SIG-M5 treated with dmso at 0.1 percent for 504 hours (cell line): ENCODE results near the gene CNPY1.

Experiments used
- DNase-seq: peaks from one replicate; lab custom pipeline; 2025; ENCODE audit not compliant: unreplicated experiment; lab: John Stamatoyannopoulos, UW

CNPY1 gene

GRCh38 chr7:155490697-155491628, 55.4 kb downstream of the CNPY1 start:
- no peak for DNase-seq

- DNase-seq: no peak
Measured at GRCh38 chr7:155489862-155490696, 56.3 kb downstream of the CNPY1 start.

- no peak for DNase-seq
Measured at GRCh38 chr7:155489158-155489840, 57.1 kb downstream of the CNPY1 start.

DNA sequence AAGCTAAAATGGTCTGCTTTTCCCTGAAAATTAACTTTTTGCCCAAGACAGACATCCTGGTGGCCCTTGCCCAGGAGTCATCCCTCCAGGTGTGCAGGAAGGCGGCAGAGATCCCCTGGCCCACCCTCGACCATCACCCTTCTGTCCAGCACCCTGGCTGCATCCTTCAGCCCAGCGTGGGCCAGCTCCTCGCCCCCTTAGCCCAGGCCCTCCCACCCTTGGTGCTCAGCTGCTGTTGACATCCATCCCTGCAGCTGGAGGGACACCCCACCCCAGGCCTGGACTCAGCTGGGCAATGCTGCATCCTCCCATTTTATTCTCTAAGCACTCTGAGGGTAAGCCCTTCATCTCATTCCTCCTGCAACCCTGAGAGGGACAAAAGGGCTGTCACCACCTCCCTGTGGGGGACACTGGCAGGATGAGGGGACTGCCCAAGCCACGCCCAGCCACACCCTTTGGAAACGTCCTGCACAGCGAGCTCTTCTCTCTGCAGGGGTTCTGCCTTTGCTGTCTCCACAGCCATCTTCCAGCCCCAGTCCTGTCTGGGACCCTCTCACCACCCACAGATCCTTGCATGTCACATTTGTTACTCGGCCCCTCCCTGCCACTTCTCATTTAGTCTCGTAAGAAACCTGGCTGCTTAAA, 57.8 kb downstream of the CNPY1 start:
- DNase-seq: no peak

- DNase-seq: no peak
Measured at GRCh38 chr7:155487509-155488482, 58.6 kb downstream of the CNPY1 start.

DNA sequence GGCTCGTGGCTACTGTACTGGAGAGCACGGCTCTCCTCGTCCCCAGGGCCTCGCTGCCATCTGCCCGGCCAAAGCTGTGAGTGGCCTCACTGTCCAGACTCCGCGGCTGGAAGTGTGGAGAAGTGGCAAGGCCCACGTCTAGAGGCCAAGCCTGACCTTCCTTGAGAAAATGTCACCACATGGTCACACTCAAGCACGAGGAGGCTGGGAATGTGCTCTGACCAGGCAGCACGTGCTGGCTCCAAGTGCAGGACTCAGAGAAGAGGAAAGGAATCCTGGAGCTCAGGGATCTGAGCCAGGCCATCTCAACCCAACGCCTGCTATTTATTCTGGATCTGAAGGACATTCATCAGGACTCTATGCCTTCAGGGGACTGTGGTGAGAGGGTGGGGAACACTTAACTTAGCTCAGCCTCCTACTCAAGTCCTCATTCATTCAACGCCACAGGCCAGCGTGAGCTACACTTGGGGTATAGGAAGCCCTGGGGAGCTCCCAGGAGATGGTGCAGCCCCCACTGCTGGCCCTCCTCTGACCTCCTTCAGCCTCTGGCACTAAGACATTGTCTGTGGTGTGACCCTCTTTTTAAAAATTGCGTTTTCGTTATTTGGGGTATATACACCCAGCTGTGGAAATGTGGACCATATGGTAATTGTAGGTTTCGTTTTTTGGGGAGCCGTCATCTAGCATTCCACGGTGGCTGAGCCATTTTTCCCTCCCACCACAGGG, 59.4 kb downstream of the CNPY1 start:
- no peak for DNase-seq

DNA sequence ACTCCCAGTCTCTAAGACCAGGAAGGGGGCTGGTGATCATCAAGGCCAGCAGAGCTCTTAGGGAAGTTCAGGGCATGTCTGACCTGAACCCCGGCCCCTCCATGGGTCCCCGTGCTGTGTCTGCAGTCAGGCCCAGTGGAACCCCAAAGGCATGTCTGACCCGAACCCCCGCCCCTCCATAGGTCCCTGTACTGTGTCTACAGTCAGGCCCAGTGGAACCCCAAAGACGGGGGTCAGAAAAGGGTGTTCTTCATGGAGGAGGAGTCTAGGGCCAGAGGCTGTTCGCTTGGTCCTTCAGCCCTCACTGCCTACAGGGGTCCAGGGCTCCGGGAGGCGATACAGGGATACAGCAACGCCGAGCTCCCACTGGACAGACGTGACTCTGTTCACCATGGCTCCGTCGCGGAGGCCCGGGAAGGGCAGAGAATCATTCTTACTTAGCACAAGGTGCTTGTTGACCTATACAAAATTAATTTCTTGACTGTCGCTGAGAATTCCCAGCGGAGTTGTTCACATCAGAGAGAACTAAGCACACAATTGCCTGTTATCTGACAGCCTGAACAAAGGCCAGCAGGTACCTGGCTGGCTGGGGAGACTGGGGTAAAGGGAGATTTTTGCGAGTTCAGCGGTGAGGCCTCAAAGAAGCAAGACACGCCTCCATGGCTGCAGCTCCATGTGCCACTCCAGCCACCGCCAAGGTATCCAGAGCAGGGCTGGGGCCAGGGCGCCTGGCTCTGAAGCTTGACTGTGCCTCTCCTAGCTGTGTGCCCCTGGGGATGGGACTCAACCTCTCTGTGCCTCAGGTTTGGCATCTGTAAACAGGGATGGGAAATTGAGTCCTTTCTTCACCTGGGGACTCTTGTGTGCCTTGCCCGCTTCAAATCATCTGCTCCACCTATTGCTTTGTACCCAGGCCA, 61.6 kb downstream of the CNPY1 start:
- DNase-seq: no peak

GRCh38 chr7:155483868-155484325, 62.5 kb downstream of the CNPY1 start:
- DNase-seq: no peak

- no peak for DNase-seq
Measured at GRCh38 chr7:155483245-155483644, 63.1 kb downstream of the CNPY1 start.

GRCh38 chr7:155482511-155483183, 63.7 kb downstream of the CNPY1 start:
- DNase-seq: no peak

DNA sequence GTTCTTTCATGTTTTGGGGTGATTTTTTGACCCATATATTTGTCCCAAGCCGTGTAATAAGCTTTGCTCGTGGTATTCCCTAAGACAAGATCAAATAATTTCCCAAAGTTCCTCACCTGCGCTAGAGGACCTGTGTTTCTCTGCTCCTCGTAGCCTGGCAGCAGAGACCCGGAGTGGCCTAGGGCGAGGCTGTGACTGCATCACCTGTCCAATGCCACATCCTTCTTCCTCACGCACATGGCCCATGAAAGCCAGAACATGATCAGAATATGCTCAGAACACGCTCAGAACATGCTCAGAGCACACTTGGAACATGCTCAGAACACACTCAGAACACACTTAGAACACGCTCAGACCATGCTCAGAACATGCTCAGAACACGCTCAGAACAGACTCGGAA, 64.6 kb downstream of the CNPY1 start:
- DNase-seq: no peak

GRCh38 chr7:155477476-155477875, 68.9 kb downstream of the CNPY1 start:
- DNase-seq: no peak

DNA sequence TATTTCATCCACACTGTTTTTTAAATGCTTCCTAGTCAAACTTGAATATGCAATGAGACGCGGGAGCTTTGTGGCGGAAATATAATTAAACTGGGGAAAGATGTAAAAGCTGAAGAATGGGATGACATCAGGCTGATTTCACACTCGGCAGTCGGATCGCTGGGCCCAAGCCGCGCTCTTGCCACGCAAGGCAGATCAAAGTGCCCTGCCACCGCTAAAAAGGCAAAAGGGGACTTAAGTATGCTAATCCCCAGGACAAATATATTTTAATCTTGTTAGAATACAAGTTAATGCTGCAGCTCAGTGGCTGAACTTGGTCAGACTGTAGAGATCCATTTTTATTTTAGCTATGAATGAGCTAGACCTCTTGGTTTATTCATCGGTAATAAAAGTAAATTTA, 74.6 kb downstream of the CNPY1 start:
- no peak for DNase-seq

DNA sequence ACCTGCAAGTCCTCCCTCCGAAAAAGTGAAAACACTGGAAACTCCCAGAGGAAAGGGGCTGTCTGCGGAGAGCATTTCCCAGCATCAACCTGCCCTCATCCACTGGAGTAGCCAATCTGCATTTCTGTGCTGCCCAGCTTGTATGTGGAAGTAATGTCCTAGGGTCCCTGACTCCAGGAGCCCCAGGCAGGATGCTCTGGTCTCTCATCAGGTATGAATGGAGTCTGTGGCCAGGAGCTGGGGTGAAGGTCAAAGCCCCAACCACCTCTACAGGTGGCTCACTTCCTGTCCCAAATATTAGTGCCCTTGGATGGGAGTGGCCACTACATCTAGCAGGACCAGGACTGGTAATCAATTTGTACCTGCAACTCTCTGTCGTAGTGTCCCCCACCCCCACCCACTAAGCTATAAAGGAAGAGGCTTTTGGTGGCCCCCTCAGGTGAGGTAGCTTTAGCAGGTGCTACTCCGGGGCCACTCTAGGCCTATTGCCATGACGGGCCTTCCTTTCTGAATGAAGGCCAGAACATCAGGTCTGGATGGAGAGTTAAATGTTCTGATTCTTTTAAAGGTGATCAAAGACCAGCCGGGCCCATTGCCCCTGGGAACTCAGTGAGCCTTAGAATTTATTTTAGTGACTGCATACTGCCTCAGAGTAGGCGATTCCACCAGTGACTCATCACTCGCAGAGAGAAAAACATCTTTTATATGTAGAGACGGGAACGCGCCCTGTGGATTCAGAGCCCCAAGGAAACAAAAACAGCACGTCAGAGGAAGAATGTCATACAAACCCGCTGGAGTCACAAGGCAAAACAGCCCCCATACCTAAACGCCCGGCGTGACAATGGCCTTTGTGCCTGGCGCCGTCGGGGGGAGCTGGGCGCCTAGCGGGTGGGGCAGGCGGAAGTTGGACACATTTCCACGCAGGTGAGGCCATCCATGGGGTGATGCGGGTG, 75.4 kb downstream of the CNPY1 start:
- DNase-seq: no peak

DNA sequence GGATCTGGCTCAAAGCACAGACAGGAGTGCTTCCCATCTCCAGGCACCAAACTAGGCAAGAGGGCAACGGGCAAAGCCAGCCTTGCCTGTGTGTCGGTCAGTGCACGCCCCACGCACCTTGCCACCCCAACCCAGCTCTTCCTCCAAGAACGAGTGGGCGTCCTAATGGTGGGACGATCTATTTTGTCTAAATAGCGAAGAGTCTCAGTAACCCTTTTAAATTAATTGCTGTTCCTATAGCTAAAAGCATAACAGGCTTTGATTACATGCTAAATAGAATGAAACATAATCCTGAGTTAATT, 76.2 kb downstream of the CNPY1 start:
- no peak for DNase-seq
